Stimulated activated CD4-positive, alpha-beta T cell treated with anti-CD3 and anti-CD28 coated beads, Interleukin-1b, Interleukin-23, amount 100 ng/mL, for 24 hours (primary cell): ENCODE results near the gene SLC44A3.

Experiments used
- DNase-seq, 4 experiments: peaks; one replicate each; pipeline ENCODE4 v3.0.0-alpha.2; 2020; ENCODE audit warnings: low read depth in 4 of 4, low spot score in 1 of 4

The SLC44A3 gene

GRCh38 chr1:94801919-94802546, 18.1 kb upstream of the SLC44A3 start:
- no peak for DNase-seq

GRCh38 chr1:94803106-94803505, 17.1 kb upstream of the SLC44A3 start:
- no peak for DNase-seq

GRCh38 chr1:94803517-94804441, 16.4 kb upstream of the SLC44A3 start:
- DNase-seq: no peak

GRCh38 chr1:94804442-94804837, 15.7 kb upstream of the SLC44A3 start:
- no peak for DNase-seq

- peak; percentile 15 to 30 (median 16) for DNase-seq
Measured at GRCh38 chr1:94805912-94806311, 14.2 kb upstream of the SLC44A3 start.

- DNase-seq: no peak
Measured at GRCh38 chr1:94806441-94806871, 13.7 kb upstream of the SLC44A3 start.

- no peak for DNase-seq
Measured at GRCh38 chr1:94807742-94808491, 12.2 kb upstream of the SLC44A3 start.

GRCh38 chr1:94808669-94809068, 11.5 kb upstream of the SLC44A3 start:
- DNase-seq: no peak

- DNase-seq: no peak
Measured at GRCh38 chr1:94812985-94813384, 7.2 kb upstream of the SLC44A3 start.

- no peak for DNase-seq
Measured at GRCh38 chr1:94816030-94816429, 4.1 kb upstream of the SLC44A3 start.

GRCh38 chr1:94817712-94818111, 2.4 kb upstream of the SLC44A3 start:
- no peak for DNase-seq

- DNase-seq: no peak
Measured at GRCh38 chr1:94819238-94819944, 766 bp upstream of the SLC44A3 start.

- DNase-seq: no peak
Measured at GRCh38 chr1:94820936-94821335, 779 bp downstream of the SLC44A3 start.

- DNase-seq: no peak
Measured at GRCh38 chr1:94821636-94822305, 1.6 kb downstream of the SLC44A3 start.

- no peak for DNase-seq
Measured at GRCh38 chr1:94823116-94823515, 3.0 kb downstream of the SLC44A3 start.

GRCh38 chr1:94825936-94826335, 5.8 kb downstream of the SLC44A3 start:
- no peak for DNase-seq

GRCh38 chr1:94827434-94827833, 7.3 kb downstream of the SLC44A3 start:
- no peak for DNase-seq

- no peak for DNase-seq
Measured at GRCh38 chr1:94828251-94828650, 8.1 kb downstream of the SLC44A3 start.

- DNase-seq: no peak
Measured at GRCh38 chr1:94831641-94832040, 11.5 kb downstream of the SLC44A3 start.

GRCh38 chr1:94832446-94832845, 12.3 kb downstream of the SLC44A3 start:
- DNase-seq: no peak
